Measurements from ENCODE around the gene MAP2K2. TPM values are rescaled to one million over a fixed set of nuclear protein-coding genes. Genes with fewer than 3 reads are reported as not detected.

MAP2K2 gene
- total RNA-seq, 1 experiment from 2014 or later: 177 TPM

GRCh38 chr19:4054441-4055208 lies 69.3 kb downstream of the MAP2K2 start:
- no peaks in the 10 kb centered on the region for H3K9me3 Mint-ChIP-seq

GRCh38 chr19:4053423-4054324 lies 70.2 kb downstream of the MAP2K2 start:
- peak overlapping the region; percentile 34 for H3K27ac Mint-ChIP-seq
- no peaks in the 10 kb centered on the region for H3K27me3 Mint-ChIP-seq (ENCODE audit: low read depth)
- DNase-seq (ENCODE audit: low spot score): no peak
- H3K36me3 Mint-ChIP-seq: peaks cover 36% of the 10 kb centered on the region
- peaks cover 6% of the 10 kb centered on the region; the same call in 1 of the 2 replicates for H3K4me1 Mint-ChIP-seq
- CTCF ChIA-PET: no interaction called here
- no peak for ATAC-seq
- H3K4me3 Mint-ChIP-seq: no peak overlapping the region
- H3K9me3 Mint-ChIP-seq: no peaks in the 10 kb centered on the region
- POLR2A ChIA-PET: no interaction called here
- no peak for TF ChIP-seq FOXP4 (CRISPR knock-in tag; IDR thresholded peaks at IDR 0.05)
- TF ChIP-seq, protein P1, sequence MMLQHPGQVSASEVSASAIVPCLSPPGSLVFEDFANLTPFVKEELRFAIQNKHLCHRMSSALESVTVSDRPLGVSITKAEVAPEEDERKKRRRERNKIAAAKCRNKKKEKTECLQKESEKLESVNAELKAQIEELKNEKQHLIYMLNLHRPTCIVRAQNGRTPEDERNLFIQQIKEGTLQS (CRISPR knock-in tag; conservative IDR thresholded peaks at IDR 0.05): 0 out of 2 replicates have a peak, but pooled peaks have one; percentile 49
- 0 out of 2 replicates have a peak, but pooled peaks have one; percentile 40 for TF ChIP-seq FOXP1 (CRISPR knock-in tag; IDR thresholded peaks at IDR 0.05; ENCODE audit: borderline replicate concordance)
- no peak for TF ChIP-seq CREM (CRISPR knock-in tag; IDR thresholded peaks at IDR 0.05)
- 0 out of 2 replicates have a peak, but pooled peaks have one; percentile 37 for TF ChIP-seq FOXK1 (CRISPR knock-in tag; IDR thresholded peaks at IDR 0.05)

More at GRCh38 chr19:4054441-4055208, 69.3 kb downstream of the MAP2K2 start:
- ChIA-PET CTCF (interaction anchor here (0.6 to 1.7 kb wide), 2 partner anchors 86 to 174 kb away, joined by 4 to 5 read pairs; partner anchors contain the start of gene ATCAY), POLR2A (no interaction called here)
- Mint-ChIP-seq H3K4me1 (peaks cover 6% of the 10 kb centered on the region; the same call in 1 of the 2 replicates), H3K27ac (no peak overlapping the region), H3K4me3 (no peak overlapping the region), H3K27me3 (ENCODE audit: low read depth) (no peaks in the 10 kb centered on the region), H3K36me3 (peaks cover 35% of the 10 kb centered on the region)
- no peak for DNase-seq (ENCODE audit: low spot score)
- ATAC-seq: no peak
- no peak for TF ChIP-seq TEAD1 (CRISPR knock-in tag; IDR thresholded peaks at IDR 0.05)
- TF ChIP-seq CTCF (IDR thresholded peaks at IDR 0.05): no peak
- TF ChIP-seq AR (CRISPR knock-in tag; IDR thresholded peaks at IDR 0.05): no peak
- TF ChIP-seq NFATC4 (CRISPR knock-in tag; IDR thresholded peaks at IDR 0.05): no peak
- TF ChIP-seq JUN (CRISPR knock-in tag; IDR thresholded peaks at IDR 0.05): no peak
- TF ChIP-seq NR2C2 (CRISPR knock-in tag; IDR thresholded peaks at IDR 0.05): no peak
- no peak for TF ChIP-seq SMAD4 (CRISPR knock-in tag; IDR thresholded peaks at IDR 0.05)
- TF ChIP-seq, protein P2, sequence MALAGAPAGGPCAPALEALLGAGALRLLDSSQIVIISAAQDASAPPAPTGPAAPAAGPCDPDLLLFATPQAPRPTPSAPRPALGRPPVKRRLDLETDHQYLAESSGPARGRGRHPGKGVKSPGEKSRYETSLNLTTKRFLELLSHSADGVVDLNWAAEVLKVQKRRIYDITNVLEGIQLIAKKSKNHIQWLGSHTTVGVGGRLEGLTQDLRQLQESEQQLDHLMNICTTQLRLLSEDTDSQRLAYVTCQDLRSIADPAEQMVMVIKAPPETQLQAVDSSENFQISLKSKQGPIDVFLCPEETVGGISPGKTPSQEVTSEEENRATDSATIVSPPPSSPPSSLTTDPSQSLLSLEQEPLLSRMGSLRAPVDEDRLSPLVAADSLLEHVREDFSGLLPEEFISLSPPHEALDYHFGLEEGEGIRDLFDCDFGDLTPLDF (CRISPR knock-in tag; IDR thresholded peaks at IDR 0.05): no peak
- no peak for TF ChIP-seq NR3C1 (CRISPR knock-in tag; conservative IDR thresholded peaks at IDR 0.05; ENCODE audit: low read depth)
- TF ChIP-seq SMAD3 (CRISPR knock-in tag; IDR thresholded peaks at IDR 0.05; ENCODE audit: borderline replicate concordance): no peak
- TF ChIP-seq, protein P3, sequence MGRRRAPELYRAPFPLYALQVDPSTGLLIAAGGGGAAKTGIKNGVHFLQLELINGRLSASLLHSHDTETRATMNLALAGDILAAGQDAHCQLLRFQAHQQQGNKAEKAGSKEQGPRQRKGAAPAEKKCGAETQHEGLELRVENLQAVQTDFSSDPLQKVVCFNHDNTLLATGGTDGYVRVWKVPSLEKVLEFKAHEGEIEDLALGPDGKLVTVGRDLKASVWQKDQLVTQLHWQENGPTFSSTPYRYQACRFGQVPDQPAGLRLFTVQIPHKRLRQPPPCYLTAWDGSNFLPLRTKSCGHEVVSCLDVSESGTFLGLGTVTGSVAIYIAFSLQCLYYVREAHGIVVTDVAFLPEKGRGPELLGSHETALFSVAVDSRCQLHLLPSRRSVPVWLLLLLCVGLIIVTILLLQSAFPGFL (CRISPR knock-in tag; IDR thresholded peaks at IDR 0.05; ENCODE audit: borderline replicate concordance): no peak
